GM06990 (cell line): Measurements from ENCODE around the gene HELZ.

ENCODE experiments used
- DNase-seq: peaks from one replicate; pipeline ENCODE4 v3.0.0-alpha.2; 2011; ENCODE audit not compliant: insufficient read length; ENCODE audit errors: extremely low read depth
- H3K27me3 ChIP-seq: replicated peaks from 2 replicates; pipeline ENCODE4 v1.6.0; 2011; ENCODE audit warnings: low read length; ENCODE audit not compliant: control insufficient read depth, insufficient read depth
- H3K36me3 ChIP-seq: 2 replicates; pipeline ENCODE4 v1.5.1; 2011; ENCODE audit warnings: low read length; ENCODE audit not compliant: control insufficient read depth, insufficient read depth
- H3K4me3 ChIP-seq: replicated peaks from 2 replicates; pipeline ENCODE4 v1.5.1; 2011; ENCODE audit warnings: low read depth, mild to moderate bottlenecking, control low read depth, low read length
- CTCF ChIP-seq: IDR thresholded peaks from 2 replicates; pipeline ENCODE4 v1.5.1; 2011; ENCODE audit warnings: low read length, control low read depth, mild to moderate bottlenecking, inconsistent platforms; ENCODE audit not compliant: insufficient read depth, poor library complexity, severe bottlenecking

Gene HELZ

GRCh38 chr17:67035131-67036083 is 209.6 kb downstream of the HELZ start:
- no peak for TF ChIP-seq CTCF
- Histone ChIP-seq H3K27me3 (no peaks in the 10 kb centered on the region), H3K36me3 (no peaks in the 10 kb centered on the region), H3K4me3 (no peak overlapping the region)
- DNase-seq = peak; percentile 69

GRCh38 chr17:67033613-67034012 is 211.4 kb downstream of the HELZ start:
- H3K36me3 ChIP-seq = no peaks in the 10 kb centered on the region
- no peak for TF ChIP-seq CTCF

GRCh38 chr17:67032985-67033384 is 212.0 kb downstream of the HELZ start:
- H3K36me3 ChIP-seq = no peaks in the 10 kb centered on the region
- TF ChIP-seq CTCF = no peak
- no peaks in the 10 kb centered on the region for H3K27me3 ChIP-seq
- H3K4me3 ChIP-seq = no peak overlapping the region
- DNase-seq = no peak

More at GRCh38 chr17:67033613-67034012, 211.4 kb downstream of the HELZ start:
- no peak for DNase-seq
- Histone ChIP-seq H3K4me3 (no peak overlapping the region), H3K27me3 (no peaks in the 10 kb centered on the region)

GRCh38 chr17:67032382-67032781 is 212.6 kb downstream of the HELZ start:
- Histone ChIP-seq H3K27me3 (no peaks in the 10 kb centered on the region), H3K36me3 (no peaks in the 10 kb centered on the region), H3K4me3 (no peak overlapping the region)
- DNase-seq = no peak
- TF ChIP-seq CTCF = no peak

GRCh38 chr17:67030641-67031040 is 214.4 kb downstream of the HELZ start:
- Histone ChIP-seq H3K4me3 (no peak overlapping the region), H3K27me3 (no peaks in the 10 kb centered on the region), H3K36me3 (no peaks in the 10 kb centered on the region)
- no peak for DNase-seq
- no peak for TF ChIP-seq CTCF
